SU-DHL-6 (cell line): ENCODE measurements around the gene SLC25A13.

Experiments
- H2AFZ ChIP-seq: fragments of 200-600 bp; sonication (generic); 2 replicates; pipeline ENCODE4 v1.6.1; 2014; ENCODE audit warnings: low read depth, mild to moderate bottlenecking, moderate library complexity, mixed read lengths, antibody characterized with exemption, low read length; ENCODE audit not compliant: severe bottlenecking
- H3F3A ChIP-seq: fragments of 200-600 bp; shearing (Covaris generic); 2 replicates; pipeline ENCODE4 v1.6.0; 2016; ENCODE audit warnings: antibody characterized with exemption, mild to moderate bottlenecking; ENCODE audit not compliant: insufficient read depth
- H3K27ac ChIP-seq: fragments of 200-600 bp; sonication (generic); 2 replicates; pipeline ENCODE4 v1.5.1; 2016; ENCODE audit warnings: low read depth, mild to moderate bottlenecking, low read length, moderate library complexity, mixed read lengths
- H3K27me3 ChIP-seq: fragments of 200-600 bp; sonication (generic), shearing (Covaris generic); 2 replicates; pipeline ENCODE4 v1.6.0; 2014; ENCODE audit warnings: mild to moderate bottlenecking, low read length
- H3K36me3 ChIP-seq: fragments of 200-600 bp; sonication (generic); 2 replicates; pipeline ENCODE4 v1.6.1; 2014; ENCODE audit warnings: mild to moderate bottlenecking, low read length, mixed read lengths
- H3K4me2 ChIP-seq: fragments of 300-600, 200-600 bp; shearing (Covaris generic), sonication (generic); 2 replicates; pipeline ENCODE4 v1.6.0; 2014; ENCODE audit warnings: low read length, low read depth, mild to moderate bottlenecking; ENCODE audit not compliant: poor library complexity, severe bottlenecking
- H3K4me3 ChIP-seq: fragments of 200-600 bp; sonication (generic); 2 replicates; pipeline ENCODE4 v1.5.1; 2014; ENCODE audit warnings: antibody characterized with exemption, low read length, mild to moderate bottlenecking, mixed read lengths; ENCODE audit not compliant: insufficient read depth, poor library complexity, severe bottlenecking
- H3K79me2 ChIP-seq: fragments of 200-600 bp; sonication (generic); 2 replicates; pipeline ENCODE4 v1.6.1; 2014; ENCODE audit warnings: mild to moderate bottlenecking, low read length, moderate library complexity; ENCODE audit not compliant: insufficient read depth
- H3K9ac ChIP-seq: fragments of 200-600 bp; sonication (generic); 2 replicates; pipeline ENCODE4 v1.7.0; 2014; ENCODE audit warnings: mild to moderate bottlenecking, low read length
- H3K9me2 ChIP-seq: fragments of 200-600 bp; sonication (generic); replicated peaks from 2 replicates; pipeline ENCODE4 v1.6.1; 2014; ENCODE audit warnings: low read length; ENCODE audit not compliant: insufficient read depth
- H3K9me3 ChIP-seq: fragments of 200-600 bp; sonication (generic); 2 replicates; pipeline ENCODE4 v1.6.1; 2014; ENCODE audit warnings: low read length, mixed read lengths; ENCODE audit not compliant: insufficient read depth
- H4K20me1 ChIP-seq: fragments of 200-600 bp; sonication (generic); 2 replicates; pipeline ENCODE4 v1.6.1; 2014; ENCODE audit warnings: low read depth, mild to moderate bottlenecking, antibody characterized with exemption, low read length, moderate library complexity, mixed read lengths
- CTCF ChIP-seq: fragments of 200-600 bp; sonication (generic); IDR thresholded peaks from one replicate; pipeline ENCODE4 v1.5.1; 2017; ENCODE audit warnings: antibody characterized with exemption, mild to moderate bottlenecking, low read length, moderate library complexity; ENCODE audit not compliant: insufficient read depth, poor library complexity, severe bottlenecking
- EZH2phosphoT487 ChIP-seq: fragments of 200-600 bp; sonication (generic), shearing (Covaris generic); conservative IDR thresholded peaks from 2 replicates; pipeline ENCODE4 v1.6.1; 2018; ENCODE audit warnings: mild to moderate bottlenecking, antibody characterized with exemption, low read length, moderate library complexity, mixed read lengths

Gene SLC25A13

GRCh38 chr7:96342049-96342448 is 20.2 kb upstream of the SLC25A13 start:
- TF ChIP-seq CTCF, result no peak
- no peak for TF ChIP-seq EZH2phosphoT487

GRCh38 chr7:96337519-96337918 is 15.6 kb upstream of the SLC25A13 start:
- Histone ChIP-seq H3K36me3 (no peaks in the 10 kb centered on the region), H3K4me2 (no peak overlapping the region), H3K79me2 (no peaks in the 10 kb centered on the region), H3K27ac (no peak overlapping the region), H4K20me1 (no peaks in the 10 kb centered on the region), H3F3A (no peaks in the 10 kb centered on the region), H3K9ac (no peak overlapping the region), H3K9me3 (no peaks in the 10 kb centered on the region), H3K4me3 (no peak overlapping the region), H3K9me2 (0 out of 2 replicates have a peak, but pooled peaks cover 3% of the 10 kb centered on the region), H2AFZ (no peak overlapping the region), H3K27me3 (peaks cover 8% of the 10 kb centered on the region; the same call in 1 of the 2 replicates)
- TF ChIP-seq EZH2phosphoT487 (no peak), CTCF (no peak)

More at GRCh38 chr7:96342049-96342448, 20.2 kb upstream of the SLC25A13 start:
- Histone ChIP-seq H4K20me1 (no peaks in the 10 kb centered on the region), H3K9me3 (no peaks in the 10 kb centered on the region), H3K79me2 (no peaks in the 10 kb centered on the region), H3K27ac (no peak overlapping the region), H3K27me3 (no peaks in the 10 kb centered on the region), H3K9ac (no peak overlapping the region), H3K9me2 (0 out of 2 replicates have a peak, but pooled peaks cover 3% of the 10 kb centered on the region), H3K36me3 (no peaks in the 10 kb centered on the region), H3K4me2 (no peak overlapping the region), H2AFZ (no peak overlapping the region), H3F3A (no peaks in the 10 kb centered on the region), H3K4me3 (no peak overlapping the region)

- no peaks in the 10 kb centered on the region for H3K9me2 ChIP-seq
Measured at GRCh38 chr7:96332325-96332724, 10.4 kb upstream of the SLC25A13 start.

More at GRCh38 chr7:96332325-96332724, 10.4 kb upstream of the SLC25A13 start:
- Histone ChIP-seq H3F3A (no peaks in the 10 kb centered on the region), H3K4me3 (no peak overlapping the region), H3K9ac (no peak overlapping the region), H3K27me3 (peaks cover 8% of the 10 kb centered on the region; the same call in 1 of the 2 replicates), H3K9me3 (no peaks in the 10 kb centered on the region), H3K36me3 (no peaks in the 10 kb centered on the region), H3K4me2 (no peak overlapping the region), H2AFZ (no peak overlapping the region), H3K27ac (no peak overlapping the region), H3K79me2 (no peaks in the 10 kb centered on the region), H4K20me1 (no peaks in the 10 kb centered on the region)
- no peak for TF ChIP-seq CTCF
- TF ChIP-seq EZH2phosphoT487, result no peak
